GM19455 (cell line): ENCODE results near the gene OSBPL3.
"Not testable (repeated sequence)": the region's sequence is repeated elsewhere in the genome, so short reads cannot be mapped to it uniquely, and the experiment has no call there.

ENCODE experiments used
- ATAC-seq: cut with Tn5 transposase; IDR thresholded peaks from one replicate; pipeline ENCODE4 v1.9.1; 2021; ENCODE audit not compliant: unreplicated experiment

OSBPL3 gene

GRCh38 chr7:24801883-24802282 lies 178.1 kb downstream of the OSBPL3 start:
- no peak for ATAC-seq

- no peak for ATAC-seq
Observed at GRCh38 chr7:24800667-24801066, 179.3 kb downstream of the OSBPL3 start.

GRCh38 chr7:24800073-24800472 lies 179.9 kb downstream of the OSBPL3 start:
- no peak for ATAC-seq

GRCh38 chr7:24799506-24799905 lies 180.5 kb downstream of the OSBPL3 start:
- no peak for ATAC-seq

- no peak for ATAC-seq
Observed at GRCh38 chr7:24798261-24798660, 181.7 kb downstream of the OSBPL3 start.

GRCh38 chr7:24797270-24797669 lies 182.7 kb downstream of the OSBPL3 start:
- ATAC-seq, result no peak

GRCh38 chr7:24795407-24795767 lies 184.6 kb downstream of the OSBPL3 start:
- no peak for ATAC-seq

- not testable (repeated sequence) for ATAC-seq
Observed at GRCh38 chr7:24794751-24795406, 185.1 kb downstream of the OSBPL3 start.

GRCh38 chr7:24793982-24794648 lies 185.9 kb downstream of the OSBPL3 start:
- ATAC-seq, result no peak

- ATAC-seq, result no peak
Observed at GRCh38 chr7:24788961-24789576, 190.9 kb downstream of the OSBPL3 start.

- ATAC-seq, result no peak
Observed at GRCh38 chr7:24788075-24788474, 191.9 kb downstream of the OSBPL3 start.

- no peak for ATAC-seq
Observed at GRCh38 chr7:24786941-24787340, 193.0 kb downstream of the OSBPL3 start.

- no peak for ATAC-seq
Observed at GRCh38 chr7:24786306-24786705, 193.7 kb downstream of the OSBPL3 start.

- no peak for ATAC-seq
Observed at GRCh38 chr7:24784277-24784676, 195.7 kb downstream of the OSBPL3 start.

- no peak for ATAC-seq
Observed at GRCh38 chr7:24783698-24784097, 196.3 kb downstream of the OSBPL3 start.

GRCh38 chr7:24781106-24781505 lies 198.9 kb downstream of the OSBPL3 start:
- ATAC-seq, result no peak

GRCh38 chr7:24779283-24779655 lies 200.7 kb downstream of the OSBPL3 start:
- peak; percentile 22 for ATAC-seq

GRCh38 chr7:24778543-24779282 lies 201.3 kb downstream of the OSBPL3 start:
- ATAC-seq, result peak; percentile 60

- no peak for ATAC-seq
Observed at GRCh38 chr7:24777806-24778205, 202.2 kb downstream of the OSBPL3 start.

GRCh38 chr7:24773646-24774045 lies 206.3 kb downstream of the OSBPL3 start:
- ATAC-seq, result no peak

GRCh38 chr7:24769851-24770250 lies 210.1 kb downstream of the OSBPL3 start:
- no peak for ATAC-seq
